Eye (tissue), 1 donor: ENCODE data around the gene ZNF764.
"Not testable (repeated sequence)": the region's sequence is repeated elsewhere in the genome, so short reads cannot be mapped to it uniquely, and the experiment has no call there.

Experiments used
- DNase-seq: peaks from one replicate; pipeline ENCODE4 v3.0.0-alpha.2; 2015

The ZNF764 gene

GRCh38 chr16:30543067-30543466 is 15.1 kb downstream of the ZNF764 start:
- DNase-seq, result no peak

GRCh38 chr16:30541502-30542329 is 16.5 kb downstream of the ZNF764 start:
- DNase-seq, result no peak

DNA sequence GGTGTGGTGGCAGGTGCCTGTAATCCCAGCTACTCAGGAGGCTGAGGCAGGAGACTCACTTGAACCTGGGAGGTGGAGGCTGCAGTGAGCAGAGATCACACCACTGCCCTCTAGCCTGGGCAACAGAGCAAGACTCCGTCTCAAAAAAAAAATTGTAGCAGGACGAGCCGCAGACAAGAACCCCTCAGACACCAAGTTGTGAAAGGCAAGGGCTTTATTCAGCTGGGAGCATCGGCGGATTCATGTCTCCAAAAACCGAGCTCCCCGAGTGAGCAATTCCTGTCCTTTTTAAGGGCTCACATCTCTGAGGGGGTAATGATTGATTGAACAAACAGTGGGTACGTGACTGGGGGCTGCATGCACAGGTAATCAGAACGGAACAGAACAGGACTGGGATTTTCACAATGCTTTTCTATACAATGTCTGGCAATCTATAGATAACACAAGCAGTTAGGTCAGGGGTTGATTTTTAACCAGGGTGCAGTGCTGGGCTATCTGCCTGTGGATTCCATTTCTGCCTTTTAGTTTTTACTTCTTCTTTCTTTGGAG is 17.2 kb downstream of the ZNF764 start:
- not testable (repeated sequence) for DNase-seq

DNA sequence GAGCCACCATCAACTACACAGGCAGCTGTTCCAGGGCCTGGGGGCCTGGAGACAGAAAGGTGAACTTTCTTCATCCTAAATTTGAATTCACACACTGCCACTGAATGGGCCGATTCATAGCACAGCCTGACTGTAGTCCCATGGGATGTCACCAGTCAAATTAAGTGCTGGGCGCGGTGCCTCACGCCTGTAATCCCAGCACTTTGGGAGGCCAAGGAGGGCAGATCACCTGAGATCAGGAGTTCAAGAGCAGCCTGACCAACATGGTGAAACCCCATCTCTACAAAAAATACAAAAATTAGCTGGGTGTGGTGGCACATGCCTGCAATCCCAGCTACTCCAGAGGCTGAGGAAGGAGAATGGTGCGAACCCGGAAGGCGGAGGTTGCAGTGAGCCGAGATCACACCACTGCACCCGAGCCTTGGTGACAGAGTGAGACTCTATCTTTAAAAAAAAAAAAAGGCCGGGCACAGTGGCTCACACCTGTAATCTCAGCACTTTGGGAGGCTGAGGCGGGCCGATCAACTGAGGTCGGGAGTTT is 18.1 kb downstream of the ZNF764 start:
- DNase-seq, result not testable (repeated sequence)

- DNase-seq, result no peak
Observed at GRCh38 chr16:30539000-30539964, 18.9 kb downstream of the ZNF764 start.

GRCh38 chr16:30536391-30537024 is 21.7 kb downstream of the ZNF764 start:
- not testable (repeated sequence) for DNase-seq

GRCh38 chr16:30535777-30536190 is 22.4 kb downstream of the ZNF764 start:
- DNase-seq, result peak; percentile 89

GRCh38 chr16:30535106-30535776 is 22.9 kb downstream of the ZNF764 start:
- DNase-seq, result no peak

GRCh38 chr16:30534368-30535105 is 23.6 kb downstream of the ZNF764 start, which contains the start of gene ZNF747:
Gene ZNF747 (minus strand): TSS chr16:30534858. CDS start chr16:30534679, 179 bp downstream.
- peak; percentile 98 for DNase-seq

DNA sequence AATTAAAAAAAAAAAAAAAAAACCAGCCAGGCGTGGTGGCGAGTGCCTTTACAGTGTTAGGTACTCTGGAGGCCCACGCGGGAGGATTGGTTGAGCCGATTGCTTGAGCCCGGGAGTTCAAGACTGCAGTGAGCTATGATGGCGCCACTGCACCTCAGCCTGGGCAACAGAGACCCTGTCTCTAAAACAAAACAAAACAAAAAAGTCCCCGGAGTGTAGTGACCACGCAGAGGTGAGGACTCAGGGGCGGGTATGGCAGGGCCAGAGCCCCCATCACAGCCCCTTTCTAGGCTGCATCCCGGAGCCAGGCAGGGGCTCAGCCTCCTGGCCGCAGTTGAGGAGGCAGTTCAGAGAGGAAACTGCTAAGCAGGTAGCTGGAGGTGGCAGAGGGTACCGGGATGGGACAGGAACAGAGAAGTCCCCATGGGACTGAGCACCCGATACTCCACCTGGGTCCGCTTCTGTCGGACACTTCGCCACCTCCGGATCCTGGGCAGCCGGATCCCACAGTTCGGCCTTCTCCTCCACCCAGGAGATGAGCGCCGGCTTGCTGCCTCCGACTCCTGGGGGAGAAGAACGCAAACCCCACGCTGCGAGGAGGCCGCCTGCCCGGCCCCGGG is 24.3 kb downstream of the ZNF764 start:
- peak; percentile 22 for DNase-seq

GRCh38 chr16:30533146-30533522 is 25.0 kb downstream of the ZNF764 start:
- DNase-seq, result no peak

DNA sequence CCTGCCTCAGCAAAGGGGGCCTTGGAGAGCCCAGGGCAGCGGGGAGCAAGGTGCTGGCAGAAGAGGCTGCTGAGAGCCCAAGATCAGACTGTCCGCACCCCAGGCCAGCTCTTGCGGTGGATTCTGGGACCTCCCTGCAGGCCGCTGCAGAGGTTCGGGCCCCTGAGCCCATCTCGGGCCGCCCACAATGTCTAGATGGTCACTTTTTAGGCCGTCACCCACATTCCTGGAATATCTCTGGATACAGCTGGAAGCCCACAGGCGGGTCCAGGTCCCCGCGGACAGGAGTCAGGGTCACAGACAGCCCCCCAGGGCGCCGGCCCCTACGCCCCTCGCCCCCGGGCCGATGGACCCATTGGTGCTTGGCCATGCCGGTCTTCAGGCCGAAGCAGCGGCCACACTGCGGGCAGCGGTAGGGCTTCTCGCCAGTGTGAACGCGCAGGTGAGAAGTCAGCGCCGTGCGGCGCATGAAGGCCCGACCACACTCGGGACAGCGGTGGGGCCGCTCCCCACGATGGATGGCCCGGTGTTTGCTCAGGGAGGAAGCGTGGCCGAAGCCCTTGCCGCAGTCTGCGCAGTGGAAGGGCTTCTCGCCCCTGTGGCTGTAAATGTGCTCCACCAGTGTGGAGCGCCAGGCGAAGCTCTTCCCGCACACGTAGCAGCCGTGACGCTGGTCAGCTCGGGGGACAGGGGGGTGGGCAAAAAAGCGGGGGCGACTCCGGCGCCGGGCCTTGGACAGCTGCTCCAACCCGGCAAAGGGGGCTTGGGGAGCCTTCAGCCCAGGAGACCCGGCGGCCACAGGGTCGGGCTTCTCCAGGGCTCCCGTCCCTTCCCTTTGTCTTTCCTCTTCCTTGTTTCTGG is 25.7 kb downstream of the ZNF764 start:
- DNase-seq, result no peak

GRCh38 chr16:30530163-30531037 is 27.8 kb downstream of the ZNF764 start:
- DNase-seq, result no peak

- DNase-seq, result no peak
Observed at GRCh38 chr16:30528799-30529457, 29.2 kb downstream of the ZNF764 start.

DNA sequence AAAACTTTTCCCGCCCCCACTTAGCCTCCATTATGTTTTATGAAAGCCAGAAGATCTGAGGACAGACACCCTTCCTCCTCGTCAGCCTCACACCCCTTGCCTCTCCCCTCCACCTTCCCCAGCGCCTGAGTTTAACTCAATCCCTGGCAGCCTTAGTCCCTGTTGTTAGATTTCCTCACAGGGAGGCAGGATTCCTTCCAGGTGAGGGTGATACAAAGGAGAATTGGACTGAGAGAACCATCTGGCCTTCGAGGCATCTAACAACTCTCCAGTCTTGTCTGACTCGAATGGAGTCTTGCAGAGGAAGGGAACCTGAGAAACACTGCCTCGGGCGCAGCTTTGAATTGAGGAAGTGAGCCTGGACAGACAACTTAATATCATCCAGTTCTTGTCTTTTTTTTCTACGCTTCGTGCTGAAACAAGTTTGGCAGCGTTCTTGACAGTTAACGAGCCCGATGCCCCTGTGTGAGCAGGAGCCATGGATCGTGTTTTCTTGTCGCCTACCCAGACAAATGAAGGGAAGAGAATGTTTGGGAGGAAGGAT is 30.5 kb downstream of the ZNF764 start:
- DNase-seq, result no peak

DNA sequence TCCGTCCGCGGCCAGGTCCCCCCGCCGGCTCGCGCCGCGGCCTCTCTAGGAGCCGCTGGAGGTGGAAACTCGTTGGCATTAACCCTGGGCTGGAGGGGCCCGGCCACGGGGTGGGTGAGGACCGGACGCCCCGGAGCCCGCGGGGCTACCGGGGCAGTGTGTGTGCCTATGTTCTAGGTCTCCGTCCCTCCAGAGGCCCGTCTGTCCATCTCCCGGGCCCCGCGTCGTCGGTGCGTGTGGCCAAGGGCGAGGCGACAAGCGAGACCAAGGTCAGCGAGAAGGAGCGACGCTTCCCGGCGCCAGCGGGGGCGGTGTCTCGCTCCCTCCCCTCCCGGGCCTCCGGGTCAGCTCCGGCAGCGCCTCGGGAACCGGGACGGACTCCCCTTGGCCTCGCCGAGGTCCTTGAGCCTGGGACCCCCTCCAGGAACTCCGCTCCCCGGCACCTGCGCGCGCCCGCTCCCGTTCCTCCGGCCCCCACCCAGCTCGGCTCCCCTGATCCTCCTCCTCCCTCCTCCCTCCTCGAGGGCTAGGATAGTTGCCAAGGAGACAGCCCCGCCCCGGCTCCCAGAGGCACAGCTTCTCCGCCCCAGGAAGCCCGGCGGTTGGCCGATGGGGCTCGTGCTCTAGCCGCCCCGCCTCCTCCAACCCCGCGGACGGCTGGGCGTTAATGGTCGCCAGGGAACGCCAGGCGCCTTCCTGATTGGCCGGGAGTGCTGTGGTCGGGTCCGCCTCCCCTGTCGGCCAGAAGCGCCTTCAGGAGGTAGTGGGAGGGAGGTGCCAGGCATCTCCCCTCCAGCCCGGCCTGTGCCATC is 31.1 kb downstream of the ZNF764 start:
- DNase-seq, result peak; percentile 99
